Stimulated activated CD4-positive, alpha-beta T cell treated with anti-CD3 and anti-CD28 coated beads, TNF-alpha, amount 100 ng/mL, for 4 hours (primary cell): Measurements from ENCODE around the gene RNF224.

Experiments
- DNase-seq, 3 experiments: peaks; one replicate each; pipeline ENCODE4 v3.0.0-alpha.2; 2020; ENCODE audit warnings: low read depth in 3 of 3

The RNF224 gene

GRCh38 chr9:137192448-137192780, 34.9 kb upstream of the RNF224 start:
- DNase-seq, result no peak

- no peak for DNase-seq
Observed at GRCh38 chr9:137192859-137193258, 34.4 kb upstream of the RNF224 start.

GRCh38 chr9:137193771-137194170, 33.5 kb upstream of the RNF224 start:
- DNase-seq, result no peak

- no peak for DNase-seq
Observed at GRCh38 chr9:137194388-137194787, 32.9 kb upstream of the RNF224 start.

GRCh38 chr9:137194909-137195308, 32.4 kb upstream of the RNF224 start:
- no peak for DNase-seq

- no peak for DNase-seq
Observed at GRCh38 chr9:137195525-137196220, 31.6 kb upstream of the RNF224 start.

GRCh38 chr9:137198051-137198901, 29.0 kb upstream of the RNF224 start:
- no peak for DNase-seq

GRCh38 chr9:137198902-137199283, 28.4 kb upstream of the RNF224 start:
- no peak for DNase-seq

- DNase-seq, result no peak
Observed at GRCh38 chr9:137199411-137200121, 27.7 kb upstream of the RNF224 start.

GRCh38 chr9:137200311-137201204, 26.7 kb upstream of the RNF224 start, which contains the start of gene TPRN:
Gene TPRN (minus strand): TSS chr9:137200741. CDS start chr9:137200711, 30 bp downstream.
- DNase-seq, result peak; percentile 89 to 98 (median 96)

- no peak for DNase-seq
Observed at GRCh38 chr9:137201205-137201868, 26.0 kb upstream of the RNF224 start.

- no peak for DNase-seq
Observed at GRCh38 chr9:137202966-137203365, 24.3 kb upstream of the RNF224 start.

- DNase-seq, result no peak
Observed at GRCh38 chr9:137204731-137205125, 22.6 kb upstream of the RNF224 start.

GRCh38 chr9:137205126-137206069, 21.9 kb upstream of the RNF224 start, which contains the start of the genes NDOR1 and TMEM203:
Gene NDOR1 (plus strand): TSS chr9:137205700. CDS start chr9:137205778, 78 bp downstream.
Gene TMEM203 (minus strand): TSS chr9:137205648. CDS start chr9:137205414, 234 bp downstream.
- DNase-seq, result peak; percentile 83 to 93 (median 84)

- no peak for DNase-seq
Observed at GRCh38 chr9:137206602-137207001, 20.7 kb upstream of the RNF224 start.

- DNase-seq, result no peak
Observed at GRCh38 chr9:137211532-137211931, 15.8 kb upstream of the RNF224 start.

GRCh38 chr9:137212520-137212919, 14.8 kb upstream of the RNF224 start:
- no peak for DNase-seq

GRCh38 chr9:137213160-137214060, 13.9 kb upstream of the RNF224 start:
- DNase-seq, result no peak
